CD4-positive, alpha-beta T cell treated with Interleukin-2 at 100 ng/mL for 4 hours (primary cell): Measurements from ENCODE around the gene ZNF236.
A peak's percentile ranks its signal among the peaks of the same experiment; 100 is the strongest.
"Not testable (repeated sequence)": the region's sequence is repeated elsewhere in the genome, so short reads cannot be mapped to it uniquely, and the experiment has no call there.

Experiments used
- DNase-seq: peaks from one replicate; pipeline ENCODE4 v3.0.0-alpha.2; 2020; ENCODE audit warnings: low spot score

Gene ZNF236

GRCh38 chr18:76908277-76908676, 85.9 kb downstream of the ZNF236 start:
- DNase-seq: no peak

GRCh38 chr18:76909439-76909838, 87.1 kb downstream of the ZNF236 start:
- DNase-seq: no peak

- no peak for DNase-seq
These were observed 89.1 kb downstream of the ZNF236 start for GRCh38 chr18:76911440-76911839.

- DNase-seq: no peak
These were observed 91.2 kb downstream of the ZNF236 start for GRCh38 chr18:76913583-76913982.

GRCh38 chr18:76914314-76914713, 92.0 kb downstream of the ZNF236 start:
- no peak for DNase-seq

- no peak for DNase-seq
These were observed 92.4 kb downstream of the ZNF236 start for GRCh38 chr18:76914796-76915195.

- no peak for DNase-seq
These were observed 93.1 kb downstream of the ZNF236 start for GRCh38 chr18:76915456-76915855.

GRCh38 chr18:76920974-76921373, 98.6 kb downstream of the ZNF236 start:
- DNase-seq: no peak

GRCh38 chr18:76922107-76922506, 99.8 kb downstream of the ZNF236 start:
- DNase-seq: peak; percentile 46

- no peak for DNase-seq
These were observed 101.2 kb downstream of the ZNF236 start for GRCh38 chr18:76923485-76924085.

- DNase-seq: no peak
These were observed 103.1 kb downstream of the ZNF236 start for GRCh38 chr18:76925501-76925900.

GRCh38 chr18:76927223-76927725, 104.9 kb downstream of the ZNF236 start:
- DNase-seq: no peak

- DNase-seq: no peak
These were observed 106.0 kb downstream of the ZNF236 start for GRCh38 chr18:76928179-76928868.

- no peak for DNase-seq
These were observed 108.8 kb downstream of the ZNF236 start for GRCh38 chr18:76931171-76931570.

- DNase-seq: no peak
These were observed 109.9 kb downstream of the ZNF236 start for GRCh38 chr18:76932026-76932819.

- DNase-seq: no peak
These were observed 113.5 kb downstream of the ZNF236 start for GRCh38 chr18:76935722-76936337.

- DNase-seq: no peak
These were observed 114.5 kb downstream of the ZNF236 start for GRCh38 chr18:76936877-76937276.

- DNase-seq: no peak
These were observed 115.2 kb downstream of the ZNF236 start for GRCh38 chr18:76937597-76937996.

- no peak for DNase-seq
These were observed 116.3 kb downstream of the ZNF236 start for GRCh38 chr18:76938619-76939018.

GRCh38 chr18:76941284-76941683, 118.9 kb downstream of the ZNF236 start:
- no peak for DNase-seq

GRCh38 chr18:76943542-76944339, 121.4 kb downstream of the ZNF236 start:
- no peak for DNase-seq

- DNase-seq: not testable (repeated sequence)
These were observed 122.0 kb downstream of the ZNF236 start for GRCh38 chr18:76944346-76944745.
